Testis (tissue), 5 donors: Measurements from ENCODE around the gene PSG2. TPM values are rescaled to one million over a fixed set of nuclear protein-coding genes. Genes with fewer than 3 reads are reported as not detected.
"Not testable (repeated sequence)": the region's sequence is repeated elsewhere in the genome, so short reads cannot be mapped to it uniquely, and the experiment has no call there.

Source experiments
- DNase-seq: peaks from one replicate; pipeline ENCODE4 v3.0.0-alpha.2; 2019
- H3K27ac ChIP-seq, 2 donors: fragments of 200-600 bp; sonication (generic); one replicate each; pipeline ENCODE4 v1.5.1; 2019
- H3K27me3 ChIP-seq: fragments of 200-600 bp; sonication (generic); one replicate; pipeline ENCODE4 v1.5.1; 2019
- H3K36me3 ChIP-seq: fragments of 200-600 bp; sonication (generic); one replicate; pipeline ENCODE4 v1.5.1; 2017; ENCODE audit warnings: low read depth; ENCODE audit errors: missing control alignments
- H3K4me1 ChIP-seq: fragments of 200-600 bp; sonication (generic); one replicate; pipeline ENCODE4 v1.5.1; 2019
- H3K4me3 ChIP-seq, 2 donors: fragments of 200-600 bp; sonication (generic); one replicate each; pipeline ENCODE4 v1.5.1; 2017 to 2019
- H3K9me3 ChIP-seq: fragments of 200-600 bp; sonication (generic); one replicate; pipeline ENCODE4 v1.5.1; 2017
- CTCF ChIP-seq, 3 experiments: fragments of 450-650 bp in 2 of 3; fragments of 200-600 bp in 1 of 3; sonication (generic) in 1 of 3; IDR thresholded peaks; one replicate each; pipeline ENCODE4 v1.5.1; 2016 to 2019; ENCODE audit warnings: antibody characterized with exemption in 3 of 3, mild to moderate bottlenecking in 2 of 3, moderate library complexity in 1 of 3
- POLR2A ChIP-seq: fragments of 450-650 bp; IDR thresholded peaks from one replicate; pipeline ENCODE4 v1.6.1; 2017; ENCODE audit warnings: antibody characterized with exemption, mild to moderate bottlenecking, moderate library complexity
- WGBS, 2 donors: methylation state at CpG; one replicate each; pipeline ENCODE4 v1.1.5; 2018; 5-methylcytosine and 5-hydroxymethylcytosine counted together
- intact Hi-C: fragments of 100-400 bp; cut with DNase I; formaldehyde crosslinking; loops from one replicate; pipeline ENCODE4 v1.15.1; 2023; ENCODE audit warnings: low total_unique reads
- long read RNA-seq, 2 donors: transcript quantifications; one replicate each; lab custom pipeline, GENCODE V29; 2026
- polyA plus RNA-seq: library from polyadenylated mRNA; stranded (reverse); fragments of 350-450 nt; fragmentation: Illumina TruSeq; extraction: RNeasy Lipid Tissue Mini Kit (QIAGEN cat#74804); gene quantifications from one replicate; pipeline ENCODE4 v1.2.3, GENCODE V29; 2014; ENCODE audit warnings: low read depth, low replicate concordance; ENCODE audit not compliant: insufficient read depth
- total RNA-seq, 2 donors: library from RNA; depleted of rRNA; stranded (reverse); fragments of >200 nt; gene quantifications; one replicate each; pipeline ENCODE4 v1.2.3, GENCODE V29; 2016

PSG2 gene
- total RNA-seq = not detected
- not detected for polyA plus RNA-seq
- long read RNA-seq, donor 1 = 0 reads
- long read RNA-seq, donor 2 = 0 reads

DNA sequence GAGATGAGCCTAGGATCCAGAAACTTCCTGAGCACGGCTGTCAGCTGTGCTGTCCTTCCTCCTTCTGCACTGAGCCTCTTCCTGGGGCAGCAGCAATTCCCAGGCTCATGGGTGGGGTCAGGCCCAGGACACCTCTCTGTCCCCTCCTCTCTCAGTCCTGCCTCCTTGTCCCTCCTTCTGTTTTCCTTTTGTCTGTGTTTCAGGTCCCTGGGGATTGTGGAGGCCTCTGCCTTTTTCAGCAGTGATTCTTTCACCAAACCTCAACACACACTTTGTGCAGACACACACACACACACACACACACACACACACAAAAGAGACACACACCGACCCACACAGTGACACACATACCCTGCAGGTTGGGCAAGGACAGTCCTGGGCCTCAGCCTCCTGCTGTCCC lies at the start of gene PSG2:
PSG2 (minus strand) TSS at position 101 of the 400 bp plus-strand sequence. CDS start 132 bp downstream, outside the sequence.
- DNase-seq, H3K4me3 ChIP-seq, H3K36me3 ChIP-seq, H3K27me3 ChIP-seq, H3K4me1 ChIP-seq, intact Hi-C loops, H3K9me3 ChIP-seq, H3K27ac ChIP-seq: not testable (repeated sequence)
- WGBS, 2 donors = 63 to 80% methylated on average over 2 of the region's 2 CpGs

DNA sequence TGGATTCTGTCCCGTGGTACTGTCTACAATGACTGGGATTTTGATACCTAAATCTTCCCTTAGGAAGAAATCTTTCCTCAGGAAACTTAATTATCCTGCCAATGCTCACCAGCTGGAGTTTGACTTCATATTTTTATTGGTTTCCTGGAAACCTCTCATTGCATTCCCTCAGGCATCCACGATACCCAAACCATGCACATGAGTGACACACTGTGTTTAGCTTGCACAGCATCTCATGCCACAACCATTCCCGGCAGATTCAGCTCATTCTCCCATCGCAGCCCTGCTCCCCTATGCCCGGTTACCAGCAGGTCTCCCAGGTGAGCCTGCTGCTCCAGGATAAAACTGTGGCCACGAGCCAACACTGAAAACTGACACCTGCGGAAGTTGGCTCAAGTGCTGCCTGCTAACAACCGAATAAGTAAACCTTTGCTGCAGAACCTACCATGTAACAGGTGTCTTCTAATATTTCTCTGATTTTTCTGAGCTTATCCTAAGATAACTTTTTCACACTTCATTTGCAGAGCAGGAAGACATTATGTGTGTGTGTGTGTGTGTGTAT lies 48.9 kb upstream of the PSG2 start:
- H3K27ac ChIP-seq, intact Hi-C loops, H3K36me3 ChIP-seq, H3K4me1 ChIP-seq, H3K4me3 ChIP-seq, DNase-seq, H3K27me3 ChIP-seq, H3K9me3 ChIP-seq: not testable (repeated sequence)
- WGBS, 2 donors = 80 to 83% methylated on average over 8 of the region's 8 CpGs

DNA sequence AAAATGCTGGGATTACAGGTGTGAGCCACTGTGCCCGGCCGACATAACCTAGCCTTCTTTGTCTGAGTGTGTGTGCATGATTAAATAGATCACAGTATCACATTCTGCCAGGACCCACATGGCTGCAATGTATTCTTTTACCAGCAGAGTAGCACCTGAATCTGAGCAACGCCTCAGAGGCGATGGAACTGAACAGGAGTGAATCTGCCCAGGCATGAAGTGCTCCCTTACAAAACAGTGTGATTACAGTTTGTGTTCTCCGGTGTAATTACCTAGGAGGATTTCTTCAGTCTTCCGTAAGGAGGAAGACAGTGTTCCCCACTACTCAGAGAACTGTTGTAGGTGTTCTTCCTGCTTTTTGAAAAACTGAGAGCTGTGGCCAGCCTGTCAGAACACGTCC lies 46.7 kb upstream of the PSG2 start:
- H3K27me3 ChIP-seq, H3K9me3 ChIP-seq, H3K4me1 ChIP-seq, H3K4me3 ChIP-seq, intact Hi-C loops, DNase-seq, H3K36me3 ChIP-seq, H3K27ac ChIP-seq: not testable (repeated sequence)
- WGBS, 2 donors = 81% methylated on average over 7 of the region's 7 CpGs

DNA sequence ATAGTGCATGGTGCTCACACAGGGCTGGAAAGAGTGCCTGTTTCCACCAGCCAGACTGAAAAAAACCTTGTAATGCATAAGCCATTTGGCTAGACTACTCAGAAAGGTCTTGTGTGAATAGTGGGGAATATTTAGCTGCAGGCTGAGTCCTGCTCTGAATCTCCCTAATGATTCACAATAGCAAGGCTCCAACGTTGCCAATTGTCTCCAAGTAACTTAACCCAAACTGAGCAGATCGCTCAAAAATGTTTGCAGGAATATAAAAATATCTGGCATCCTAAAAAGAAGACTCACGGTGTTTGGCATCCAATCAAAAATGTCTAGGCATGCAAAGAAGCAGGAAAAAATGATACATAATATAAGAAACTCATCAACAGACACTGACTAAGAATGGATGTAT lies 44.8 kb upstream of the PSG2 start:
- intact Hi-C loops, DNase-seq, H3K27ac ChIP-seq, H3K4me3 ChIP-seq, H3K27me3 ChIP-seq, H3K4me1 ChIP-seq, H3K9me3 ChIP-seq, H3K36me3 ChIP-seq: not testable (repeated sequence)
- 40 to 64% methylated on average over 3 of the region's 3 CpGs for WGBS, 2 donors

GRCh38 chr19:43126720-43127119 lies 44.2 kb upstream of the PSG2 start:
- Histone ChIP-seq H3K4me1 (no peaks in the 10 kb centered on the region), H3K27ac (no peak overlapping the region), H3K27me3 (no peaks in the 10 kb centered on the region), H3K36me3 (no peaks in the 10 kb centered on the region), H3K4me3 (no peak overlapping the region), H3K9me3 (no peaks in the 10 kb centered on the region)
- no peak for TF ChIP-seq CTCF (IDR thresholded peaks at IDR 0.05)
- TF ChIP-seq POLR2A = no peak
- intact Hi-C loops = no loop called here
- no peak for DNase-seq
- WGBS, 2 donors = 78 to 79% methylated on average over 4 of the region's 4 CpGs

- DNase-seq = no peak
- no peak overlapping the region for H3K27ac ChIP-seq
- no peak overlapping the region for H3K4me3 ChIP-seq
- H3K36me3 ChIP-seq = no peaks in the 10 kb centered on the region
- 66 to 89% methylated on average over 2 of the region's 2 CpGs for WGBS, 2 donors
- no peaks in the 10 kb centered on the region for H3K27me3 ChIP-seq
- TF ChIP-seq POLR2A = no peak
- no peak for TF ChIP-seq CTCF (IDR thresholded peaks at IDR 0.05)
- H3K9me3 ChIP-seq = no peaks in the 10 kb centered on the region
- intact Hi-C loops = no loop called here
- H3K4me1 ChIP-seq = no peaks in the 10 kb centered on the region
Observed at GRCh38 chr19:43124360-43124759, 41.9 kb upstream of the PSG2 start.

DNA sequence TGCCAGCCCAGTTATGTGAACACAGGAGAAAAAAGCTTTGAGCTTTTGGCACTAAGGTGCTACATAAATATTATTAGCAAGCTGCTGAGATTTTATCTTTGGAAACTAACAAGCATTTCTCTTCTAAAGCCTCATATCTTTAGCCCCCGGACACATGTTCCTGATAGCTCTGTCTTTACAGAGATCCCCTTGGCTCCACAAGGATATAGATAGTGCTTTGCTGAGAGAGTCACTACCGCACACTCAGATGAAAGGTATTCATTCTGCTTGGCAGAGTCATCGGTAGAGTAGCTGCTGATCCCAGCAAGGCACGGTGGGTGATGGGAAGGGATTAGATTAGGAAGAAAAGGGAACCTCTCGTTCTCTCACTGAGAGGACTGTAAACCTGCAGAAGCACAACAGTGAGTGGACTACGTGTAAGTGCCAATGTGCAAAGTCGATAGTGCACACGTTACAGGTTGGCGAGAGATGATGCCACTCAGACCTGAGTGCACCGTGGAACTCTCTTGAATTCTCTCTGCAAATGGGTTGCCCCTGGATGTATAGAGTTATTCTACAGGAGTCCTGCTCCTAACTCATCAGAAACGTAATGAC lies 38.0 kb upstream of the PSG2 start:
- 73 to 74% methylated on average over 11 of the region's 11 CpGs for WGBS, 2 donors

GRCh38 chr19:43119526-43119925 lies 37.0 kb upstream of the PSG2 start:
- DNase-seq, H3K4me3 ChIP-seq, H3K27me3 ChIP-seq, H3K9me3 ChIP-seq, H3K27ac ChIP-seq, H3K4me1 ChIP-seq, intact Hi-C loops, H3K36me3 ChIP-seq: not testable (repeated sequence)
- 54 to 77% methylated on average over 3 of the region's 3 CpGs for WGBS, 2 donors

More for the DNA sequence above, 38.0 kb upstream of the PSG2 start:
- H3K27ac ChIP-seq, H3K4me1 ChIP-seq, H3K27me3 ChIP-seq, intact Hi-C loops, H3K4me3 ChIP-seq, H3K9me3 ChIP-seq, DNase-seq, H3K36me3 ChIP-seq: not testable (repeated sequence)

DNA sequence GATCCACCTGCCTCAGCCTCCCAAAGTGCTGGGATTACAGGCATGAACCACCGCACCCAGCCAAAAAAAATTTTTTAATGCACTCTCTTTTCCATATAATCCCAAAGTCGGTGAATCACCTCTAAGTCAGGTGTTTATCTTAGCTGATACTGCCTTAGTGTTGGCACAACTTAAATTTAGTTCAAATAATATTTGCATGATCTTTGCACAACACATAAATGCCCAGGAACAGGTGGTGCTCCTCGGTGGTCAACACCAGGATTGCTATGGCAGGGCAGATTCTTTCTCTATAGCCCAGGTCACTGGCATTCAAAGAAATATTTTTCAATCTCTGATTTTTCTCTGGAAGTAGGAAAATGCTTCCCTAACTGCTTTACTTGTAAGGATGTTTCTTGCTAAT lies 33.9 kb upstream of the PSG2 start:
- WGBS, 2 donors = 85 to 89% methylated on average over 3 of the region's 3 CpGs
- DNase-seq, H3K4me1 ChIP-seq, H3K27ac ChIP-seq, H3K27me3 ChIP-seq, intact Hi-C loops, H3K9me3 ChIP-seq, H3K36me3 ChIP-seq, H3K4me3 ChIP-seq: not testable (repeated sequence)

GRCh38 chr19:43115548-43115947 lies 33.0 kb upstream of the PSG2 start:
- H3K27me3 ChIP-seq, H3K27ac ChIP-seq, H3K4me1 ChIP-seq, H3K9me3 ChIP-seq, intact Hi-C loops, DNase-seq, H3K4me3 ChIP-seq, H3K36me3 ChIP-seq: not testable (repeated sequence)
- 40 to 54% methylated on average over 1 of the region's 1 CpG for WGBS, 2 donors
